Measurements from ENCODE around the gene ADAMTS14. TPM values are rescaled to one million over a fixed set of nuclear protein-coding genes. Genes with fewer than 3 reads are reported as not detected.

The ADAMTS14 gene
- total and polyA plus RNA-seq, 7 donors: 0.03 to 0.18 (median 0.06) TPM; not detected in 3

- intact Hi-C loops (cut with DNase I): no loop called here
- WGBS, 3 donors: 80 to 89% (median 83%) methylated on average over 5 of the region's 5 CpGs
- ATAC-seq (no peak), DNase-seq (no peak)
- Histone ChIP-seq H3K27ac (no peak overlapping the region), H3K4me3 (no peak overlapping the region), H3K27me3 (ENCODE audit: insufficient read depth in 3 of 3, low read length in 2 of 3) (no peaks in the 10 kb centered on the region), H3K36me3 (ENCODE audit: insufficient read depth in 1 of 2, low read depth in 1 of 2) (no peaks in the 10 kb centered on the region), H3K4me1 (no peaks in the 10 kb centered on the region), H3K9me3 (peaks cover 11% of the 10 kb centered on the region)
- no peak for TF ChIP-seq CTCF (IDR thresholded peaks at IDR 0.05)
Measured at GRCh38 chr10:70784016-70784415, 111.7 kb downstream of the ADAMTS14 start.

GRCh38 chr10:70784471-70784870 lies 112.2 kb downstream of the ADAMTS14 start:
- no peaks in the 10 kb centered on the region for H3K4me1 ChIP-seq
- H3K4me3 ChIP-seq: no peak overlapping the region
- DNase-seq (no peak), ATAC-seq (no peak)
- no peak for TF ChIP-seq CTCF (IDR thresholded peaks at IDR 0.05)
- 62 to 83% (median 81%) methylated on average over 2 of the region's 2 CpGs for WGBS, 3 donors
- H3K9me3 ChIP-seq: peaks cover 11% of the 10 kb centered on the region
- H3K27me3 ChIP-seq (ENCODE audit: insufficient read depth in 3 of 3, low read length in 2 of 3): no peaks in the 10 kb centered on the region
- H3K36me3 ChIP-seq (ENCODE audit: insufficient read depth in 1 of 2, low read depth in 1 of 2): no peaks in the 10 kb centered on the region
- H3K27ac ChIP-seq: no peak overlapping the region
- intact Hi-C loops (cut with DNase I): no loop called here

GRCh38 chr10:70785190-70785589 lies 112.9 kb downstream of the ADAMTS14 start, which contains the start of gene TBATA:
Gene TBATA, minus strand, starts transcription at chr10:70785377. Its CDS starts 1,998 bp downstream, at chr10:70783379.
- DNase-seq (no peak), ATAC-seq (no peak)
- no peak for TF ChIP-seq CTCF (IDR thresholded peaks at IDR 0.05)
- Histone ChIP-seq H3K4me1 (no peaks in the 10 kb centered on the region), H3K27ac (no peak within 1 kb of the TSS), H3K27me3 (ENCODE audit: insufficient read depth in 3 of 3, low read length in 2 of 3) (no peaks in the 10 kb centered on the region), H3K9me3 (peaks cover 11% of the 10 kb centered on the region), H3K4me3 (no peak within 1 kb of the TSS), H3K36me3 (ENCODE audit: insufficient read depth in 1 of 2, low read depth in 1 of 2) (no peaks in the 10 kb centered on the region)
- intact Hi-C loops (cut with DNase I): no loop called here
- 80 to 86% (median 84%) methylated on average over 4 of the region's 4 CpGs for WGBS, 3 donors

GRCh38 chr10:70786799-70787415 lies 114.6 kb downstream of the ADAMTS14 start:
- Histone ChIP-seq H3K4me1 (no peaks in the 10 kb centered on the region), H3K36me3 (ENCODE audit: insufficient read depth in 1 of 2, low read depth in 1 of 2) (no peaks in the 10 kb centered on the region), H3K4me3 (no peak overlapping the region), H3K27ac (no peak overlapping the region), H3K27me3 (ENCODE audit: insufficient read depth in 3 of 3, low read length in 2 of 3) (no peaks in the 10 kb centered on the region), H3K9me3 (peaks cover 11% of the 10 kb centered on the region)
- WGBS, 3 donors: 53 to 77% (median 72%) methylated on average over 5 of the region's 5 CpGs
- no peak for TF ChIP-seq CTCF (IDR thresholded peaks at IDR 0.05)
- DNase-seq (no peak), ATAC-seq (no peak)
- intact Hi-C loops (cut with DNase I): no loop called here
